ENCODE data around the gene CHKA. TPM values are rescaled to one million over a fixed set of nuclear protein-coding genes. Genes with fewer than 3 reads are reported as not detected.

CHKA gene
- total and polyA plus RNA-seq, 9 of the 15 experiments (the other 6 are each of a cell fraction or from before 2014, with no cell fraction given), result 3.6 to 37.0 (median 30.2) TPM

DNA sequence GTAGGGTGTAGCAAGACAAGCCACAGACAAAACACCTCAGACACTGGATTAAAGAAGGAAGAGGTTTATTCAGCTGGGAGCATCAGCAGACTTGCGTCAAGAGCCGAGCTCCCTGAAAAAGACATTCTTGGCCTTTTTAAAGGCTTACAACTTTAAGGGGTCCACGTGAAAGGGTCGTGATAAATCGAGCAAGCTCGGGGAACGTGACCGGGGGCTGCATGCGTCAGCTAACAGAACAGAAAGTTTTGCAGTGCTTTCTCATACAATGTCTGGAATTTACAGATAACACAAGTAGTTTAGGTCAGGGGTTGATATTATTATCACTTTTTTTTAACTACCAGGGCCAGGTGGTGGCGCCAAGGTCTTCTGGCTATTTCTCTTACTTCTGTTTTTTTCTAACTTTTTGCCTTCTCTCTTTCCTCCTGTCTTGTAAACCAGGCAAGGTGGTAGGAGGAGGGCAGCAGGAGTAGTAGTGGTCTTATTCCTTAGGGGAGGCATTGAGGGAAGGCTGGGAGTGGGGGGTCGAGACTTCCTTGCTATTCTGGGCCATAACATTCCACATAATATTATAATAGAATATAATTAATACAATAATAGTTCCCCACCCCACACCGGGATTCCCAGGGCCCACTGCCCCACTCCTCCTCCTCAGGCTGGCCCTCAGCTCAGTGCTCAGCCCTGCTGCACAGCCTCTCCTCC is 111.6 kb downstream of the CHKA start (continued):
- no peak for TF ChIP-seq ZNF436 (CRISPR knock-in tag; IDR thresholded peaks at IDR 0.05)
- TF ChIP-seq ZNF589 (CRISPR knock-in tag; IDR thresholded peaks at IDR 0.05; ENCODE audit: low read depth), result peak; percentile 81
- peak; percentile 91 for TF ChIP-seq ARID1B (IDR thresholded peaks at IDR 0.05)
- no peak for TF ChIP-seq CBX5 (IDR thresholded peaks at IDR 0.05; ENCODE audit: borderline replicate concordance, low read depth)
- no peak for TF ChIP-seq NFRKB (IDR thresholded peaks at IDR 0.05; ENCODE audit: low read depth)
- TF ChIP-seq, protein P1, sequence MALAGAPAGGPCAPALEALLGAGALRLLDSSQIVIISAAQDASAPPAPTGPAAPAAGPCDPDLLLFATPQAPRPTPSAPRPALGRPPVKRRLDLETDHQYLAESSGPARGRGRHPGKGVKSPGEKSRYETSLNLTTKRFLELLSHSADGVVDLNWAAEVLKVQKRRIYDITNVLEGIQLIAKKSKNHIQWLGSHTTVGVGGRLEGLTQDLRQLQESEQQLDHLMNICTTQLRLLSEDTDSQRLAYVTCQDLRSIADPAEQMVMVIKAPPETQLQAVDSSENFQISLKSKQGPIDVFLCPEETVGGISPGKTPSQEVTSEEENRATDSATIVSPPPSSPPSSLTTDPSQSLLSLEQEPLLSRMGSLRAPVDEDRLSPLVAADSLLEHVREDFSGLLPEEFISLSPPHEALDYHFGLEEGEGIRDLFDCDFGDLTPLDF (CRISPR knock-in tag; IDR thresholded peaks at IDR 0.05), result 0 out of 2 replicates have a peak, but pooled peaks have one; percentile 59
- peak; percentile 33; the same call in 1 of the 2 replicates for TF ChIP-seq KLF16 (IDR thresholded peaks at IDR 0.05)
- peak; percentile 58 for TF ChIP-seq CREM (IDR thresholded peaks at IDR 0.05; ENCODE audit: low read depth)
- TF ChIP-seq BCOR (IDR thresholded peaks at IDR 0.05), result peak; percentile 65; the same call in 1 of the 2 replicates
- no peak; the same call in 1 of the 2 replicates for TF ChIP-seq MTA3 (IDR thresholded peaks at IDR 0.05; ENCODE audit: borderline replicate concordance)
- TF ChIP-seq ASH1L (IDR thresholded peaks at IDR 0.05; ENCODE audit: borderline replicate concordance, low read depth, partially characterized antibody), result no peak
- TF ChIP-seq ZNF146 (CRISPR knock-in tag; IDR thresholded peaks at IDR 0.05; ENCODE audit: unreplicated experiment), result no peak
- TF ChIP-seq, protein P2, sequence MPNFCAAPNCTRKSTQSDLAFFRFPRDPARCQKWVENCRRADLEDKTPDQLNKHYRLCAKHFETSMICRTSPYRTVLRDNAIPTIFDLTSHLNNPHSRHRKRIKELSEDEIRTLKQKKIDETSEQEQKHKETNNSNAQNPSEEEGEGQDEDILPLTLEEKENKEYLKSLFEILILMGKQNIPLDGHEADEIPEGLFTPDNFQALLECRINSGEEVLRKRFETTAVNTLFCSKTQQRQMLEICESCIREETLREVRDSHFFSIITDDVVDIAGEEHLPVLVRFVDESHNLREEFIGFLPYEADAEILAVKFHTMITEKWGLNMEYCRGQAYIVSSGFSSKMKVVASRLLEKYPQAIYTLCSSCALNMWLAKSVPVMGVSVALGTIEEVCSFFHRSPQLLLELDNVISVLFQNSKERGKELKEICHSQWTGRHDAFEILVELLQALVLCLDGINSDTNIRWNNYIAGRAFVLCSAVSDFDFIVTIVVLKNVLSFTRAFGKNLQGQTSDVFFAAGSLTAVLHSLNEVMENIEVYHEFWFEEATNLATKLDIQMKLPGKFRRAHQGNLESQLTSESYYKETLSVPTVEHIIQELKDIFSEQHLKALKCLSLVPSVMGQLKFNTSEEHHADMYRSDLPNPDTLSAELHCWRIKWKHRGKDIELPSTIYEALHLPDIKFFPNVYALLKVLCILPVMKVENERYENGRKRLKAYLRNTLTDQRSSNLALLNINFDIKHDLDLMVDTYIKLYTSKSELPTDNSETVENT (CRISPR knock-in tag; IDR thresholded peaks at IDR 0.05), result no peak
- TF ChIP-seq, protein P3, sequence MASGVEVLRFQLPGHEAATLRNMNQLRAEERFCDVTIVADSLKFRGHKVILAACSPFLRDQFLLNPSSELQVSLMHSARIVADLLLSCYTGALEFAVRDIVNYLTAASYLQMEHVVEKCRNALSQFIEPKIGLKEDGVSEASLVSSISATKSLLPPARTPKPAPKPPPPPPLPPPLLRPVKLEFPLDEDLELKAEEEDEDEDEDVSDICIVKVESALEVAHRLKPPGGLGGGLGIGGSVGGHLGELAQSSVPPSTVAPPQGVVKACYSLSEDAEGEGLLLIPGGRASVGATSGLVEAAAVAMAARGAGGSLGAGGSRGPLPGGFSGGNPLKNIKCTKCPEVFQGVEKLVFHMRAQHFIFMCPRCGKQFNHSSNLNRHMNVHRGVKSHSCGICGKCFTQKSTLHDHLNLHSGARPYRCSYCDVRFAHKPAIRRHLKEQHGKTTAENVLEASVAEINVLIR (CRISPR knock-in tag; IDR thresholded peaks at IDR 0.05), result no peak
- TF ChIP-seq ZNF57 (CRISPR knock-in tag; IDR thresholded peaks at IDR 0.05), result no peak
- TF ChIP-seq NFE2 (IDR thresholded peaks at IDR 0.05; ENCODE audit: low read depth), result peak; percentile 56; the same call in 1 of the 2 replicates
- TF ChIP-seq, protein P4, sequence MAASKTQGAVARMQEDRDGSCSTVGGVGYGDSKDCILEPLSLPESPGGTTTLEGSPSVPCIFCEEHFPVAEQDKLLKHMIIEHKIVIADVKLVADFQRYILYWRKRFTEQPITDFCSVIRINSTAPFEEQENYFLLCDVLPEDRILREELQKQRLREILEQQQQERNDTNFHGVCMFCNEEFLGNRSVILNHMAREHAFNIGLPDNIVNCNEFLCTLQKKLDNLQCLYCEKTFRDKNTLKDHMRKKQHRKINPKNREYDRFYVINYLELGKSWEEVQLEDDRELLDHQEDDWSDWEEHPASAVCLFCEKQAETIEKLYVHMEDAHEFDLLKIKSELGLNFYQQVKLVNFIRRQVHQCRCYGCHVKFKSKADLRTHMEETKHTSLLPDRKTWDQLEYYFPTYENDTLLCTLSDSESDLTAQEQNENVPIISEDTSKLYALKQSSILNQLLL (CRISPR knock-in tag; IDR thresholded peaks at IDR 0.05; ENCODE audit: borderline replicate concordance), result no peak
- no peak for TF ChIP-seq RBM34 (IDR thresholded peaks at IDR 0.05; ENCODE audit: borderline replicate concordance, insufficient read depth, low read length)
- TF ChIP-seq, protein P5, sequence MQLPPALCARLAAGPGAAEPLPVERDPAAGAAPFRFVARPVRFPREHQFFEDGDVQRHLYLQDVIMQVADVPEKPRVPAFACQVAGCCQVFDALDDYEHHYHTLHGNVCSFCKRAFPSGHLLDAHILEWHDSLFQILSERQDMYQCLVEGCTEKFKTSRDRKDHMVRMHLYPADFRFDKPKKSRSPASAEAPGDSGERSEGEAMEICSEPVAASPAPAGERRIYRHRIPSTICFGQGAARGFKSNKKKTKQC (CRISPR knock-in tag; IDR thresholded peaks at IDR 0.05), result no peak
- TF ChIP-seq PPARD (CRISPR knock-in tag; IDR thresholded peaks at IDR 0.05), result no peak
- TF ChIP-seq, protein P6, sequence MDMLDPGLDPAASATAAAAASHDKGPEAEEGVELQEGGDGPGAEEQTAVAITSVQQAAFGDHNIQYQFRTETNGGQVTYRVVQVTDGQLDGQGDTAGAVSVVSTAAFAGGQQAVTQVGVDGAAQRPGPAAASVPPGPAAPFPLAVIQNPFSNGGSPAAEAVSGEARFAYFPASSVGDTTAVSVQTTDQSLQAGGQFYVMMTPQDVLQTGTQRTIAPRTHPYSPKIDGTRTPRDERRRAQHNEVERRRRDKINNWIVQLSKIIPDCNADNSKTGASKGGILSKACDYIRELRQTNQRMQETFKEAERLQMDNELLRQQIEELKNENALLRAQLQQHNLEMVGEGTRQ (CRISPR knock-in tag; IDR thresholded peaks at IDR 0.05), result no peak
- TF ChIP-seq TRIM24 (IDR thresholded peaks at IDR 0.05), result peak; percentile 62 to 76
